ENCODE measurements around the gene ANXA5. TPM values are rescaled to one million over a fixed set of nuclear protein-coding genes. Genes with fewer than 3 reads are reported as not detected.
"Not testable (repeated sequence)": the region's sequence is repeated elsewhere in the genome, so short reads cannot be mapped to it uniquely, and the experiment has no call there.

Gene ANXA5
- total RNA-seq, 4 donors from 2014 or later, result 59.2 to 181 (median 88.0) TPM

DNA sequence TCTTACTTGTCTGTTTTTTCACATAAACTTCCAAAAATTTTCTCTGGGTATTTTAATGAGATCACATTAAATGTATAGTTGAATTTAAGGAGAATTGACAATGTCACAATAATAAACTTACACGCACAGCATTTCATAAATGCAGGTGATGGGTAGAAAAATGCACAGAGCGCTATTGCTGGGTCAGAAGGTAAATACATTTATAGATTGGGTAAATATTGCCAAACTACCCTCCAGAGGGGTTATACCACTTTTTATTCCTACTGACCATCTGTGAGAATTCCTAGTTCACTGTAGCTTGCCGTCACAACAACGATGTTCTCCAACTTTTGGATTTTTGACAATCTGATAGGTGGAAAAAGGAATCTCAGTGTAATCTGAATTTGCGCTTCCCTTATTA is 34.6 kb downstream of the ANXA5 start:
- in situ Hi-C loops (cut with MboI; ENCODE audit: low sequenced_read_pairs in 4 of 4), result loop anchor here in 1 of 4 donors (10.0 kb wide), 1 partner anchor 287 kb away; no protein-coding TSS in a partner anchor
- H3K4me1 ChIP-seq, result no peaks in the 10 kb centered on the region
- H3K27ac ChIP-seq, result no peak overlapping the region
- H3K36me3 ChIP-seq, result peaks cover 0 to 13% of the 10 kb centered on the region in 2 donors
- no peak for TF ChIP-seq POLR2A (IDR thresholded peaks at IDR 0.05)
- TF ChIP-seq, protein P1, sequence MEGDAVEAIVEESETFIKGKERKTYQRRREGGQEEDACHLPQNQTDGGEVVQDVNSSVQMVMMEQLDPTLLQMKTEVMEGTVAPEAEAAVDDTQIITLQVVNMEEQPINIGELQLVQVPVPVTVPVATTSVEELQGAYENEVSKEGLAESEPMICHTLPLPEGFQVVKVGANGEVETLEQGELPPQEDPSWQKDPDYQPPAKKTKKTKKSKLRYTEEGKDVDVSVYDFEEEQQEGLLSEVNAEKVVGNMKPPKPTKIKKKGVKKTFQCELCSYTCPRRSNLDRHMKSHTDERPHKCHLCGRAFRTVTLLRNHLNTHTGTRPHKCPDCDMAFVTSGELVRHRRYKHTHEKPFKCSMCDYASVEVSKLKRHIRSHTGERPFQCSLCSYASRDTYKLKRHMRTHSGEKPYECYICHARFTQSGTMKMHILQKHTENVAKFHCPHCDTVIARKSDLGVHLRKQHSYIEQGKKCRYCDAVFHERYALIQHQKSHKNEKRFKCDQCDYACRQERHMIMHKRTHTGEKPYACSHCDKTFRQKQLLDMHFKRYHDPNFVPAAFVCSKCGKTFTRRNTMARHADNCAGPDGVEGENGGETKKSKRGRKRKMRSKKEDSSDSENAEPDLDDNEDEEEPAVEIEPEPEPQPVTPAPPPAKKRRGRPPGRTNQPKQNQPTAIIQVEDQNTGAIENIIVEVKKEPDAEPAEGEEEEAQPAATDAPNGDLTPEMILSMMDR (IDR thresholded peaks at IDR 0.05 in 4 of 5, conservative IDR thresholded peaks at IDR 0.05 in 1 of 5), result no peak
- no peaks in the 10 kb centered on the region for H3K27me3 ChIP-seq
- DNase-seq (no peak), ATAC-seq (no peak)
- no peaks in the 10 kb centered on the region for H3K9me3 ChIP-seq
- H3K4me3 ChIP-seq, result no peak overlapping the region
- intact Hi-C loops (cut with DNase I; ENCODE audit: low total_unique reads), result no loop called here

DNA sequence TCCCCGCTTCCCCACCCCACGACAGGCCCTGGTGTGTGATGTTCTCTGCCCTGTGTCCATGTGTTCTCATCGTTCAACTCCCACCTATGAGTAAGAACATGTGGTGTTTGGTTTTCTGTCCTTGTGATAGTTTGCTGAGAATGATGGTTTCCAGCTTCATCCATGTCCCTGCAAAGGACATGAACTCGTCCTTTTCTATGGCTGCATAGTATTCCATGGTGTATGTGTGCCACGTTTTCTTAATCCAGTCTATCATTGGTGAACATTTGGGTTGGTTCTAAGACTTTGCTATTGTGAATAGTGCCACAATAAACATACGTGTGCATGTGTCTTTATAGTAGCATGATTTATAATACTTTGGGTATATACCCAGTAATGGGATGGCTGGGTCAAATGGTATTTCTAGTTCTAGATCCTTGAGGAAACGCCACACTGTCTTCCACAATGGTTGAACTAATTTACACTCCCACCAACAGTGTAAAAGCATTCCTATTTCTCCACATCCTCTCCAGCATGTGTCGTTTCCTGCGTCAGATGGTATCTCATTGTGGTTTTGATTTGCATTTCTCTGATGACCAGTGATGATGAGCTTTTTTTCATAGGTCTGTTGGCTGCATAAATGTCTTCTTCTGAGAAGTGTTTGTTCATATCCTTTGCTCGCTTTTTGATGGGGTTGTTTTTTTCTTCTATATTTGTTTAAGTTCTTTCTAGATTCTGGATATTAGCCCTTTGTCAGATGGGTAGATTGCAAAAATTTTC is 36.4 kb downstream of the ANXA5 start:
- in situ Hi-C loops (cut with MboI; ENCODE audit: low sequenced_read_pairs in 4 of 4), result loop anchor here in 1 of 4 donors (10.0 kb wide), 1 partner anchor 286 kb away; no protein-coding TSS in a partner anchor
- DNase-seq; H3K27ac ChIP-seq; intact Hi-C loops (cut with DNase I; ENCODE audit: low total_unique reads); H3K4me1 ChIP-seq; H3K9me3 ChIP-seq; H3K4me3 ChIP-seq; H3K27me3 ChIP-seq; H3K36me3 ChIP-seq; ATAC-seq: not testable (repeated sequence)

DNA sequence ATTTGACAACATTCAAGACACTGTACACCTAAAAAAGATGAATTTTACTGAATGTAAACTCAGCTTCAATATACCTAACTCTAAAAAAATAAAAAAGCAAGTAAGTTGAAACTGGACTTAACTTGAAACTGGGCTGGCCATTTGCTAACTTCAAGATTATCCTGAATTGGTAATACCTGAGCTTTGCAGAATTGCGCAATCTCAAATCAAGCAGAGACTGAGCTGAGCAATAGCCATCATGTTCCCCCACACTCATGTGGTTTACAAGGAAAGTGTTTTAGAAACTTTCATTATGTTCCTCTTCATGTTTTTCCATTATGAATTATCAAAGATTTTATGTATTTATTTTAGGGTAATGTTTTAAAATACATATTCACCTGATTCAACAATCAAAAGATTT is 38.7 kb downstream of the ANXA5 start:
- no peaks in the 10 kb centered on the region for H3K27me3 ChIP-seq
- H3K4me3 ChIP-seq, result no peak overlapping the region
- no peak overlapping the region for H3K27ac ChIP-seq
- in situ Hi-C loops (cut with MboI; ENCODE audit: low sequenced_read_pairs in 4 of 4), result no loop called here
- no peaks in the 10 kb centered on the region for H3K9me3 ChIP-seq
- intact Hi-C loops (cut with DNase I; ENCODE audit: low total_unique reads), result loop anchor here (10.0 kb wide), 1 partner anchor 173 kb away; no protein-coding TSS in a partner anchor
- H3K36me3 ChIP-seq, result no peaks in the 10 kb centered on the region
- no peak for DNase-seq
- H3K4me1 ChIP-seq, result no peaks in the 10 kb centered on the region
- ATAC-seq, result no peak
- TF ChIP-seq, protein P1 (IDR thresholded peaks at IDR 0.05 in 4 of 5, conservative IDR thresholded peaks at IDR 0.05 in 1 of 5), result no peak
- TF ChIP-seq POLR2A (IDR thresholded peaks at IDR 0.05), result no peak

DNA sequence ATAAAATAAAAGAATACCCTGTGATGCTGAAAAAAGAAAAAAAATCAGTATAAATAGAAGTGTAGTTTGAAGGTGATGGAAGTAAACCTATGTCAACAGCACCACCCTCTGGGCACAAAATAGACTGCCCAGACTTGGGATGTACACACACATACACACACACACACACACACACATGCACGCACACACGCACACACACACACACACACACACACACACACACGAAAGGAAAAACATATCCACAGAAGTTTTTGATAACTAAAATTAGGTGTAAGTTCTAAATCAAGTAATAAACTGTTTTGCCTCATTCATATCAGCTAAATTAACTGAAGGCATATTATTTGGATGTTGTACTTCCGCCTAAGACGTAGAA is 40.5 kb downstream of the ANXA5 start:
- no peak overlapping the region for H3K4me3 ChIP-seq
- no peaks in the 10 kb centered on the region for H3K27me3 ChIP-seq
- in situ Hi-C loops (cut with MboI; ENCODE audit: low sequenced_read_pairs in 4 of 4), result no loop called here
- DNase-seq (no peak), ATAC-seq (no peak)
- H3K36me3 ChIP-seq, result no peaks in the 10 kb centered on the region
- intact Hi-C loops (cut with DNase I; ENCODE audit: low total_unique reads), result loop anchor here (10.0 kb wide), 1 partner anchor 171 kb away; no protein-coding TSS in a partner anchor
- no peak for TF ChIP-seq POLR2A (IDR thresholded peaks at IDR 0.05)
- TF ChIP-seq, protein P1 (IDR thresholded peaks at IDR 0.05 in 4 of 5, conservative IDR thresholded peaks at IDR 0.05 in 1 of 5), result peak in 1 of 5 experiments; percentile 29
- H3K27ac ChIP-seq, result no peak overlapping the region
- no peaks in the 10 kb centered on the region for H3K4me1 ChIP-seq
- H3K9me3 ChIP-seq, result no peaks in the 10 kb centered on the region

DNA sequence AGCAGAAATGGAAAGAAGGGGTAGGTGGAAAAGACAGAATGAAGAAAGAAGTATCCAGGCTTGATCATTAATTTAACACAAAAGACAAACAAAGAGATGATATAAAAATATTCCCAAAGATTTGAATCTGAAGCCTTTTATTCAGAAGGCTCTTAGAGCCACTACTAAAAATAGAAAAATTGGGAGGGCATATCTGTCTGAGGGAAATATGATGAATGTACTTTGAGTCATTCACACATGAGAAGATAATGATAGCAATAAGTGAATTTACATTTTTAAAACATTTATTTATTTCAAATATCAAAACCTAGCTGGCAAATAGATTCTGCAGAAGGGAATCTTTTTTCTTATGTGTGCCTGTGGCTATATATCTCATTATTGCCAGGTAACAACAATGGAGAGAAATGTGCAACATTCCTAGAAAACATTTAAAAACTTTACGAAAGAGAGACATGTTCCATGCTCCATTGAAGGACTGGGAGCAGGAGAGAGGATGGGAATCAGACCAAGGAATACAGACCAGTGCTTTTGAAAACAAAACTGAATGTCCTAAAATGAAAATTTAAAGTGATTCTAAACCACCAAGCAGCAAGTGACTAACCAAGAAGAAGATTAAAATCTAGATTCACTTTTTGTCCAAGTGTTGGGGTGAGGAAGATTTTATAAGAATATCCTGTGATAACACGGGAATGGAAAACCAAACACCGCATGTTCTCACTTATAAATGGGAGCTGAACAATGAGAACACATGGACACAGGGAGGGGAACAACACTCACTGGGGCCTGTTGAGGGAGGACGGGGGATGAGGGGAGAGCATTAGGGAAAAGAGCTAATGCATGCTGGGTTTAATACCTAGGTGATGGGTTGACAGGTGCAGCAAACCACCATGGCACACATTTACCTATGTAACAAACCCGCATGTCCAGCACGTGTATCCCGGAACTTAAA is 41.2 kb downstream of the ANXA5 start:
- intact Hi-C loops (cut with DNase I; ENCODE audit: low total_unique reads), result loop anchor here (10.0 kb wide), 1 partner anchor 171 kb away; no protein-coding TSS in a partner anchor
- no peaks in the 10 kb centered on the region for H3K36me3 ChIP-seq
- no peaks in the 10 kb centered on the region for H3K27me3 ChIP-seq
- H3K9me3 ChIP-seq, result no peaks in the 10 kb centered on the region
- TF ChIP-seq, protein P1 (IDR thresholded peaks at IDR 0.05 in 4 of 5, conservative IDR thresholded peaks at IDR 0.05 in 1 of 5), result no peak
- TF ChIP-seq POLR2A (IDR thresholded peaks at IDR 0.05), result no peak
- ATAC-seq, result no peak
- in situ Hi-C loops (cut with MboI; ENCODE audit: low sequenced_read_pairs in 4 of 4), result no loop called here
- no peak for DNase-seq
- no peak overlapping the region for H3K27ac ChIP-seq
- no peaks in the 10 kb centered on the region for H3K4me1 ChIP-seq
- no peak overlapping the region for H3K4me3 ChIP-seq
